Frontal cortex (tissue), 4 donors: Measurements from ENCODE around the gene MOB3A. TPM values are rescaled to one million over a fixed set of nuclear protein-coding genes. Genes with fewer than 3 reads are reported as not detected.
"Not testable (repeated sequence)": the region's sequence is repeated elsewhere in the genome, so short reads cannot be mapped to it uniquely, and the experiment has no call there.

ENCODE experiments used
- DNase-seq, 2 donors: peaks; one replicate each; pipeline ENCODE4 v3.0.0; 2012; ENCODE audit warnings: low spot score in 2 of 2
- FAIRE-seq: peaks from 2 replicates; lab custom pipeline; 2012; peaks lifted over from hg19 to GRCh38; lab: Jason Lieb, UNC
- total RNA-seq: library from RNA; depleted of rRNA; stranded (reverse); fragments of >200 nt; gene quantifications from one replicate; pipeline ENCODE4 v1.2.3, GENCODE V29; 2014
- donor health status: control.
- donor health status: control.
- donor health status: control.

MOB3A gene
- total RNA-seq, 1 donor from 2014 or later, result 9.4 TPM

GRCh38 chr19:2110822-2111221, 14.7 kb upstream of the MOB3A start:
- no peak for FAIRE-seq
- no peak for DNase-seq

DNA sequence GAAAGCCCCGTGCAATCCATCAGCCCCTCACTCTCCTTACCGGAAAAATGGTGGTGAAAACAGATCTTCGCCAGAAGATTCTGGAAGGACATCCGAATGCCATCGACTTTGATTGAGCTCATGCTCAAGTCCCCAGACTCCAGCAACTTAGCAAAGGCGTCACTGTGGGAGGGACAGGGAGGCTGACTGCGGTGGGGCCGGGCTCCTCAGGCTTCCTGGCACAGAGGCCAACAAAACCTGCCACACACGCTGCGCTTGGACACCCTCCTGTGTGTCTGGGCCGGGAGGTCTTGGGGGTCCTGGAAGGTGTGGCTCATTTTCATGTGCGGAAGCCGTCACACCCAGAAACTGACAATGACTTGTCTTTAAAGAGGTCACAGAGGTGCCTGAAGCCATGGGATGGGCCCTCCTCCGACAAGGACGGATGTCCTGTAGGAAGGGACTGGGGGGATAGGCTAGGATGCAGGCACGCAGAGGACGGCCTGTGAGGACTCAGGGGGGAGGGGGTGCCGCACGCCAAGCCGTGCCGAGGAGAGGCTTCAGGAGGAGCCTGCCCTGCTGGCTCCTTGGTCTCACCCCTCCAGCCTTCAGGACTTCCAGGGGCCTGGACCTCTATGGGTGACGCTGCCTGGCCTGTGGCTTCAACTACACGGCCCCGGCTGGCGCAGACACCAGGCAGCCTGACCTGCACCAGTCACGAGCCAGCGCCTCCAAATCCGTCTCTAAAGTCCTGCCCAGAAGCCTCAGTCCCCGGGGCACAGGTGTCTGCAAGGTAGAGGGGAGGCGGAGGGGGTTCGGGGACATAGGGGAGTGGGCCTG, 13.1 kb upstream of the MOB3A start:
- FAIRE-seq (no peak), DNase-seq (no peak)

DNA sequence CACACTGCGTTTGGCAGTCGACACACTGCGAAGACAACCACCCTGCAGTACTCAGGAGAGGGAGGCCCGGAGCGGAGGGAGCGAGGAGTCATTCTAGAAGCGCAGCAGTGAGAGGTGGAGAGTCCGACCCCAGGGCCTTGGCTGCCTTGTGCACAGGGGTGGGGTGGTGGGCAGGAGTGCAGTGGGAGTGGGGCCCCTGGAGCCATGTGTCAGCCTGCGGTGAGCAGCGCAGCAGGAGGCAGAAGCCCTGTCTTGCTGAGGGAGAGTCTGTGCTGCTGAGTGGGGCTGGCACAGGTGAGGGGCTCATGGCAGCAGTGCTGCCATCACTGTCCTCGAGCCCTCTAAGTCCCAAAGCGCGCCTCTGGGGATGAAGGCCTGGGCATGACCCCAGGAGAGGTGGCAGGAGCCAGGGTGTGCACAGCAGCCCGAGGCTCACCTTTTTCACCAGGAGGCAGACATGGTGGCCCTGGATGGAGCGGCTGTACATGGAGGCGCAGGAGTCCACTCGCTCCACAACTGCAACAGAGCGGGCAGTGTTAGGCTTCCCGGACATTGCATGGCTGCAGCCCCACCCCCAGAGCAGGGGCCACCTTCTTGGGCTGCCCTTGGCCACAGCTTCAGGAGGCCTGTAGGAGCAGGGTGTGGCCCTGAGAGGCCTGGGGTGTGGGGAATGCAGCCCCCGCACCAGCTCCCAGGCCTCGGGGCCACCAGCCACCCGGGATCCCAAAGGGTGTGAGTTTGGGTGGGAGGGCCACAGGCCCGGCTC, 12.3 kb upstream of the MOB3A start:
- DNase-seq (no peak), FAIRE-seq (no peak)

GRCh38 chr19:2103045-2103707, 7.0 kb upstream of the MOB3A start:
- FAIRE-seq (no peak), DNase-seq (no peak)

GRCh38 chr19:2101417-2102335, 5.5 kb upstream of the MOB3A start:
- DNase-seq (peak in 1 of 2 donors; percentile 62), FAIRE-seq (no peak)

GRCh38 chr19:2100719-2101061, 4.6 kb upstream of the MOB3A start:
- FAIRE-seq (no peak), DNase-seq (no peak)

GRCh38 chr19:2099937-2100718, 4.0 kb upstream of the MOB3A start:
- DNase-seq, result no peak
- FAIRE-seq, result no peak

- no peak for FAIRE-seq
- no peak for DNase-seq
Observed at GRCh38 chr19:2099054-2099501, 3.0 kb upstream of the MOB3A start.

GRCh38 chr19:2097886-2098327, 1.8 kb upstream of the MOB3A start:
- FAIRE-seq (no peak), DNase-seq (no peak)

DNA sequence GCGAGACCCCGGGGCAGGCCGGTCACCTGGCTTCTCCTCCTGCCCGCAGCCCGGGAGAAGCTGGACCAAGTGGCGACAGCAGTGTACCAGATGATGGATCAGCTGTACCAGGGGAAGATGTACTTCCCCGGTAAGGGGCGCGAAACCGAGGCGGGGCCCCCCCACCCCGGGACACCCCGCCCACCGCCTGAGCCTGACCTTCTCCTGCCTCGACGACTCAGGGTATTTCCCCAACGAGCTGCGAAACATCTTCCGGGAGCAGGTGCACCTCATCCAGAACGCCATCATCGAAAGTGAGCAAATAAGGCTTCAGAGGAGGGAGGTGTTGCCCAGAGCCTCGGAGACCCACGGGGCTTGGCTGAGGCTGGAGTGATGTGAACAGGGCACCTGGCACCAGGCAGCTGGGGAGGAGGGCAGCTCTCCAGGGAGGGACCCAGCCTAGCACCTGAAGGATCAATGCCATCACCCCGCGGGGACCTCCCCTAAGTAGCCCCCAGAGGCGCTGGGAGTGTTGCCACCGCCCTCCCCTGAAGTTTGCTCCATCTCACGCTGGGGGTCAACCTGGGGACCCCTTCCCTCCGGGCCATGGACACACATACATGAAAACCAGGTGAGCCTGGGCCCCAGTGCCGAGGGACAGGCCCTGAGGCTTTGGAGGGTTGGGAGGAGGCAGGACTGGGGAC, 1.2 kb upstream of the MOB3A start:
- no peak for FAIRE-seq
- DNase-seq, result no peak

- FAIRE-seq, result no peak
Observed at GRCh38 chr19:2096480-2097202, 515 bp upstream of the MOB3A start, which contains the start of gene IZUMO4. Gene IZUMO4, plus strand, starts transcription at chr19:2096915. Its CDS starts 31 bp downstream, at chr19:2096946.

DNA sequence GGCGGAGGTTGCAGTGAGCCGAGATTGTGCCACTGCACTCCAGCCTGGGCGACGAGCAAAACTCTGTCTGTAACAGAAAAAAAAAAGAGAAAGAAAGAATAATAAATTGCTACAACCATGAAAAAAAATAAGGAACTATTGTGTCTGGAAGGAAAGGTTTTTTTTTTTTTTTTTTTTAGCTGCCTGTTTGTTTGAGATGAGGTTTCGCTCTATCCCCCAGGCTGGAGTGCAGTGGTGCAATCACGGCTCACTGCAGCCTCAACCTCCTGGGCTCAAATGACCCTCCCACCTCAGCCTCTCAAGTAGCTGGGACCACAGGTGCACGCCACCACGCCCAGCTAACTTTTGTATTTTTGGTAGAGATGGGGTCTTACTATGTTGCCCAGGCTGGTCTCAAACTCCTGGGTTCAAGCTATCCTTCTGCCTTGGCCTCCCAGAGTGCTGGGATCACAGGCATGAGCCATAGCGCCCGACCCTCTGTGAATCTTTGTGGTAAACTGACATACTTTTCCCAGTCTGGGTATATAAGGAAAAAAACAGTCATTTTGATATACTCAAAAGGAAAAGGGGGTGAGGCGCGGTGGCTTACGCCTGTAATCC, 4.1 kb downstream of the MOB3A start:
- not testable (repeated sequence) for DNase-seq, FAIRE-seq

More at GRCh38 chr19:2096480-2097202, 515 bp upstream of the MOB3A start, which contains the start of gene IZUMO4:
- peak; percentile 99 for DNase-seq

DNA sequence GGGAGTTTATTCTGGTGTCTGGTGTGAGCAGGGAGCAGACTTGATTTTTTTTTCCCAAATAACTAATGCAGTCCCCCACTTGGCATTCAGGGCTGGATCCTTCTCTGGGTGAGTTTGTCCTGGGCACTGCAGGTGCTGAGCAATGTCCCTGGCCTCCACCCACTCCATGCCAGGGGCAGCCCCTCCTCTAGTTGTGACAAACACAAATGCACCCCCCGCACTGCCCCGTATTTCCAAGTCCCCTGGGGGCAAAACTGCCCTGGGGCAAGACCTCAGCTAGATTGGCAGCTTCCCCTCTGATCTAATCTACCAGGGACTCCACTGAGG, 6.4 kb downstream of the MOB3A start:
- DNase-seq (no peak), FAIRE-seq (no peak)

DNA sequence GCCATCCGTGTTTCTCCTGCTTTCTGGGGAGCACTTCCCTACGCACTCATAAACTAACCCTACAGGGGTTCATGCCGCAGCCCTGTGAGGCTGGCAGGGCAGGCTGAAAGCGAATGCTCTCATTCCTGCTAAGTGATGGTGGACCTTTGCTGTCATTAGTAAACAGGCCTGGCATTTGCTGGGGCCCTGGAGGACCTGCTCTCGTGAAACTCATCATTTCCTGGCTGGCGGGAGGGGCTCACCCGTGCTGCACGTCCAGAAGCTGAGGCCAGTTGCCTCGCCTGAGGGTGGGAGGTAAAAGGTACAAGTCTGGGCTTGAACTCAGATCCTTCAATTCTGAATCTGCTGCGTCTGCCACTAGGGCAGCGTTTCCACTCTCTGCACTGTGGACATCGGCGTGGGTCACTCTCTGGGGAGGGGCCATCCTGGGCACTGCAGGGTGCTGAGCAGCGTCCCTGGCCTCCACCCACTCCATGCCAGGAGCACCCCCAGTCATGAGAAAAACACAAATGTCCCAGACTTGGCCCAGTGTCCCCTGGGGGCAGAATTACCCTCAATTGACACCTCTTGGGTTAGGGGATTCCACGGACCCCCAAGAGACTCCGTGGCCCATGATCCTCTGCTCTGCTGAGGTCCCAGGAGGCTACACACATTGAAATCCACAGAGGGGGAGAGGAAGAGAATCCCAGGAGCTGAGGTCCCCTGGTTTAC, 7.0 kb downstream of the MOB3A start:
- no peak for DNase-seq

GRCh38 chr19:2087621-2088100, 8.5 kb downstream of the MOB3A start:
- DNase-seq, result no peak
- FAIRE-seq, result no peak

More for the DNA sequence above, 7.0 kb downstream of the MOB3A start:
- no peak for FAIRE-seq
